MCF 10A (cell line): ENCODE data around the gene NECAB2. TPM values are rescaled to one million over a fixed set of nuclear protein-coding genes. Genes with fewer than 3 reads are reported as not detected.

ENCODE experiments used
- BruUV-seq: library from RNA; stranded (reverse); fragments of 400-500 nt; replicated peaks from 2 replicates; lab custom pipeline; 2021; lab: Mats Ljungman, UMichigan
- CTCF ChIA-PET: fragments of 300-600 bp; sonication (Branson Sonifier 250); formaldehyde crosslinking; extraction: SDS; loops from one replicate; lab custom pipeline; 2021; ENCODE audit warnings: antibody characterized with exemption, inconsistent platforms; lab: Yijun Ruan, JAX
- POLR2A ChIA-PET: fragments of 300-600, 350-650 bp; sonication (Branson Sonifier 250); formaldehyde crosslinking; extraction: SDS; loops from one replicate; lab custom pipeline; 2020; ENCODE audit warnings: antibody characterized with exemption, inconsistent platforms; lab: Yijun Ruan, JAX
- DNase-seq: peaks from one replicate; pipeline ENCODE4 v3.0.0-alpha.2; 2018; ENCODE audit not compliant: unreplicated experiment
- H3K27ac Mint-ChIP-seq: one replicate; pipeline ENCODE4 v1.8.0; 2022; ENCODE audit warnings: mild to moderate bottlenecking, low read depth, mixed read lengths; ENCODE audit not compliant: unreplicated experiment
- H3K27me3 Mint-ChIP-seq: one replicate; pipeline ENCODE4 v1.8.0; 2022; ENCODE audit warnings: mixed read lengths; ENCODE audit not compliant: insufficient read depth, unreplicated experiment
- H3K36me3 Mint-ChIP-seq: one replicate; pipeline ENCODE4 v1.8.0; 2022; ENCODE audit warnings: mild to moderate bottlenecking, moderate library complexity, mixed read lengths; ENCODE audit not compliant: insufficient read depth, unreplicated experiment
- H3K4me1 Mint-ChIP-seq: one replicate; pipeline ENCODE4 v1.8.0; 2022; ENCODE audit warnings: mixed read lengths; ENCODE audit not compliant: insufficient read depth, unreplicated experiment
- H3K4me3 Mint-ChIP-seq: one replicate; pipeline ENCODE4 v1.8.0; 2022; ENCODE audit warnings: mild to moderate bottlenecking, moderate library complexity, mixed read lengths; ENCODE audit not compliant: unreplicated experiment
- H3K9me3 Mint-ChIP-seq: one replicate; pipeline ENCODE4 v1.8.0; 2022; ENCODE audit warnings: mixed read lengths; ENCODE audit not compliant: unreplicated experiment
- CTCF ChIP-seq: fragments of 200-600 bp; IDR thresholded peaks from one replicate; pipeline ENCODE4 v1.8.0; 2022; ENCODE audit warnings: antibody characterized with exemption, mild to moderate bottlenecking; ENCODE audit not compliant: unreplicated experiment
- intact Hi-C: fragments of 100-400 bp; cut with micrococcal nuclease; formaldehyde crosslinking; loops from 2 replicates; pipeline ENCODE4 v1.14.1; 2022
- total RNA-seq: library from RNA; stranded (reverse); gene quantifications from 2 replicates; pipeline ENCODE4 v1.2.3, GENCODE V29; 2022

NECAB2 gene
- total RNA-seq, 1 experiment from 2014 or later, result 2.3 TPM

- H3K27ac Mint-ChIP-seq, result no peak overlapping the region
- no TSS peak for BruUV-seq
- ChIA-PET POLR2A (no interaction called here), CTCF (interaction anchor here (0.6 to 1.2 kb wide), 3 partner anchors 13 to 1931 kb away, joined by 3 to 4 read pairs (median 3); no protein-coding TSS in a partner anchor)
- H3K9me3 Mint-ChIP-seq, result peaks cover 14% of the 10 kb centered on the region
- no peak for DNase-seq
- no peaks in the 10 kb centered on the region for H3K4me1 Mint-ChIP-seq
- H3K27me3 Mint-ChIP-seq, result peaks cover 11% of the 10 kb centered on the region
- H3K36me3 Mint-ChIP-seq, result no peaks in the 10 kb centered on the region
- H3K4me3 Mint-ChIP-seq, result no peak overlapping the region
- no peak for TF ChIP-seq CTCF
- intact Hi-C loops, result no loop called here
Observed at GRCh38 chr16:83981799-83982198, 13.8 kb downstream of the NECAB2 start.

GRCh38 chr16:83983491-83983890 lies 15.4 kb downstream of the NECAB2 start:
- intact Hi-C loops, result no loop called here
- no peak overlapping the region for H3K27ac Mint-ChIP-seq
- peaks cover 28% of the 10 kb centered on the region for H3K27me3 Mint-ChIP-seq
- no peak for DNase-seq
- H3K9me3 Mint-ChIP-seq, result peaks cover 8% of the 10 kb centered on the region
- H3K36me3 Mint-ChIP-seq, result no peaks in the 10 kb centered on the region
- no TSS peak for BruUV-seq
- no peaks in the 10 kb centered on the region for H3K4me1 Mint-ChIP-seq
- ChIA-PET CTCF (interaction anchor here (0.6 to 1.0 kb wide), 4 partner anchors 27 to 154 kb away, joined by 3 read pairs; no protein-coding TSS in a partner anchor), POLR2A (interaction anchor here (0.9 kb wide), 1 partner anchor 12 kb away, joined by 4 read pairs; no protein-coding TSS in a partner anchor)
- no peak for TF ChIP-seq CTCF
- H3K4me3 Mint-ChIP-seq, result no peak overlapping the region

GRCh38 chr16:83989300-83989699 lies 21.3 kb downstream of the NECAB2 start:
- POLR2A ChIA-PET, result interaction anchor here (1.0 to 1.8 kb wide), 4 partner anchors 9 to 46 kb away, joined by 3 to 5 read pairs (median 4); no protein-coding TSS in a partner anchor
- no TSS peak for BruUV-seq
- no peak overlapping the region for H3K27ac Mint-ChIP-seq
- intact Hi-C loops, result no loop called here
- H3K4me1 Mint-ChIP-seq, result peaks cover 32% of the 10 kb centered on the region
- H3K36me3 Mint-ChIP-seq, result peaks cover 6% of the 10 kb centered on the region
- peak; percentile 61 for DNase-seq
- CTCF ChIA-PET, result interaction anchor here (0.7 to 2.0 kb wide), 5 partner anchors 11 to 97 kb away, joined by 3 to 8 read pairs (median 4); no protein-coding TSS in a partner anchor
- no peak overlapping the region for H3K4me3 Mint-ChIP-seq
- H3K27me3 Mint-ChIP-seq, result peaks cover 41% of the 10 kb centered on the region
- no peak for TF ChIP-seq CTCF
- no peaks in the 10 kb centered on the region for H3K9me3 Mint-ChIP-seq

GRCh38 chr16:83990492-83990891 lies 22.4 kb downstream of the NECAB2 start:
- BruUV-seq, result no TSS peak
- peaks cover 12% of the 10 kb centered on the region for H3K36me3 Mint-ChIP-seq

More at GRCh38 chr16:83990492-83990891, 22.4 kb downstream of the NECAB2 start:
- ChIA-PET POLR2A (no interaction called here), CTCF (interaction anchor here (1.1 to 1.3 kb wide), 2 partner anchors 52 to 75 kb away, joined by 3 to 4 read pairs; no protein-coding TSS in a partner anchor)
- TF ChIP-seq CTCF, result no peak
- no peak for DNase-seq
- Mint-ChIP-seq H3K4me1 (peaks cover 39% of the 10 kb centered on the region), H3K4me3 (no peak overlapping the region), H3K27ac (no peak overlapping the region), H3K9me3 (no peaks in the 10 kb centered on the region), H3K27me3 (peaks cover 41% of the 10 kb centered on the region)
- intact Hi-C loops, result no loop called here
